ENCODE results near the gene CNPPD1. TPM values are rescaled to one million over a fixed set of nuclear protein-coding genes. Genes with fewer than 3 reads are reported as not detected.

The CNPPD1 gene
- total RNA-seq, 1 experiment from 2014 or later: 41.2 TPM

- DNase-seq (ENCODE audit: low read depth): peak; percentile 93
Measured at GRCh38 chr2:219160186-219161017, 16.3 kb downstream of the CNPPD1 start, which contains the start of gene NHEJ1. TSS of gene NHEJ1 (minus strand) at chr2:219160815. CDS start at chr2:219158362, 2,453 bp downstream.

- peak; percentile 26 for DNase-seq (ENCODE audit: low read depth)
Measured at GRCh38 chr2:219159771-219160185, 16.9 kb downstream of the CNPPD1 start.

DNA sequence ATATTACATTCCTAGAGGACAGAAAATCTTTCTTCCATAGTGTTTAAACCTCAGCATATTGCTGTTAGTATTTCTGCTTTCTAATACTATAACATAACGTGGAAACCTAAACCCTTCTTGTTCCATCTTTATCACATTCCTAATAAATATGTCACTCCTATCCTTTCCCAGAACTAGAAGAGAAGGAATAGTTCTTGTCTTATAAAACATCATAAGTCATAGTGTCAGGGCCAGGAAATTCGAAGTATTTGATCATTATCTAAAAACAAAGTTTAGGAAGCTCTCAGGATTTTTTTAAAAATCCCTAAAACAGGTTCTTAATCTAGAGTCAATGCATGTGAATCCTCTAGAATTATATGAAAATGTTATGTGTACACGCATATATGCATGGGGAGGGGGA lies 18.1 kb downstream of the CNPPD1 start:
- DNase-seq (ENCODE audit: low read depth): no peak

DNA sequence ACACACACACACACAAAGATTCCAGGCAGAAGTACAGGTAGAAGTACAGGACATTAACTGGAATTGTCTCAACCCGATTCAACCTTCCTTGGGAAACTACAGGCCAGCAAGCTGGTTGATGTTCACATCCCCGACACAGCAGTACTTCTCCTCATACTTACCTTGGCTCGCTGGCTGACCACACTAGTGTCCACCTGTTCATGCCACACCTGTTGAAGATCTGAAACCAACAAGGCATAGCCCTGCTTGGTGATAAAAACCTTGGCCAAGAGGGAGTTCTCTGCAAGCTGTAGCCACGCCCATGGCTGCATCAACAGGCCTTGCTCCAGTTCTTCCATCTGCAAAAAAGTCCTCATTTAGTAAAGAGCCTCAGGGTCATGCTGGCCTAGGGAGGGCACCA lies 18.7 kb downstream of the CNPPD1 start:
- no peak for DNase-seq (ENCODE audit: low read depth)

GRCh38 chr2:219157396-219157795 lies 19.3 kb downstream of the CNPPD1 start:
- no peak for DNase-seq (ENCODE audit: low read depth)

DNA sequence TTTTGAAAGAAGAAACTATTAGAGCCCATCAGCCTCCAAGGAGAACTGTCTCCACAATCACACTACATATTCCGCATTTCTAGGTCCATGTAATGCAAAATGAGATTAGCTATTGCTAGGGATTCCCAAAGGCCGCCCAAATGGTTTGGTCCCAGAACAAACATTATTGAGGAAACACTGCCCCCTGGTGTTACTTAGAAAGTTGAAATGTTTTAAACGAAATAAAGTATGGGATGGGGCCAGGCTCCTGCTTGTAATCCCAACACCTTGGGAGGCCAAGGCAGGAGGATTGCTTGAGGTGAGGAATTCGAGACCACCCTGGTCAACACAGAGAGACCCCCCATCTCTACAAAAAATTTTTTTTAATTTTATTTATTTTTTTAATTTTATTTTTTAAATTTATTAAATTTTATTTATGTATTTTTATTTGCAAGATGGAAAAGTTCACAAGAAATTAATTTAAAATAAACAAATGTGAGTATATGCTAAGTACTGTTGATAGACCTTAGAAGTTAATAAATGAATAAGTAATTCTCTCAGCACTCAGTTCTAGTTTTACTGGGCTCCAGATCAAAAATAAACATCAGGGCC lies 21.6 kb downstream of the CNPPD1 start:
- peak; percentile 74 for DNase-seq (ENCODE audit: low read depth)

DNA sequence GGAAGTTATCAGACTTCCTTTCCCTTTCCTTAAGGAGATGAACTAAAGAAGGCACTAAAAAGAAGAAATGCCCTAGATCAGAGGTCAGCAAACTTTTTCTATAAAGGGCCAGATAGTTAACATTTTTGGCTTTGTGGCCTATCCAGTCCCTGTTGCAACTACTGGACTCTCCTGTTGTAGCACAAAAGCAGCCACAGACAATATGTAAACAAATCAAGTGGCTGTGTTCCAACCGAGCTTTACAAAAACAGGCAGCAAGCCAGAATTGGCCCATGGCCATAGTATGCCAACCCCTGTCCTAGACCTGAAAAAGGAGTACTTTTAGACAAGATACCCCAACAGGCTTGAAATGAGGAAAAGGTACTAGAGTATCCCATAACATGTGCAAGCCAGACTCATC lies 27.1 kb downstream of the CNPPD1 start:
- DNase-seq (ENCODE audit: low read depth): no peak

DNA sequence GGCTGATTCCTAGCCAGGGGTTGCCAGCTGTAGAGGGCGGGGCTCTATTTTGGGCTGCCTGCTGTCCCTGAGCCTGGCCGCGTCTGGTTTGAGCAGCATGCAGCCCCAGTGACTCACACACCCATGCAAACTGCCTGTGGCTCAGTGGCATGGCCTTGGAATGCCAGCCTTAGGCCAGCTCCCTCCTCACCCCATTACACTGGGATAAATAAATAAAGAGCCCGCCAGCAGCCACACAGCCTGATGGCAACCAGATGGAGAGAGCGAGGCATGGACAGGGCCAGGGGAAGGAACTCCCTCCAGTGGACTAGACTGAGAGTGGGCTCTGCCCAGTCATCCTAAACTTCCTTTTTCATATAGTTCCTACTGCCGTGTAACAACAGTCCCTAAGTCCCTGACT lies 34.4 kb downstream of the CNPPD1 start:
- peak; percentile 99 for DNase-seq (ENCODE audit: low read depth)

DNA sequence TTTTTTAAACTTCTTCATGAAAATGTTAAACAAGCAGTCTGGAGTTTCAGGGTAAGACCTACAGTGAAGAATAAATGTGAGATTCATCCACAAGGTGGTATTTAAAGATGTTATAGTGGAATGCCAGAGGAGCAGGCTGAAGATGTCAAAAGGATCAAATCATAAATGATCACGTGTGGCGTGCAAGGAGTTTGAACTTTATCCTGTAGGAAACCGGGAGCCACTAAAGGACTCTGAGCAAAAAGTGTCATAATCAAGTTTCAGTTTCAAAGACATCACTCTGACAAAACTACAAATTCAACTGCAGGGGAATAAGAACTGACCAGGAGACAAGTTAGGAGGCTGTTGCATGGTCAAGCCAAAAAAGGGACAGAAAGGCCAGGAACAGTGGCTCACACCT lies 36.0 kb downstream of the CNPPD1 start:
- no peak for DNase-seq (ENCODE audit: low read depth)

- DNase-seq (ENCODE audit: low read depth): peak; percentile 19
Measured at GRCh38 chr2:219133976-219134375, 42.7 kb downstream of the CNPPD1 start.

DNA sequence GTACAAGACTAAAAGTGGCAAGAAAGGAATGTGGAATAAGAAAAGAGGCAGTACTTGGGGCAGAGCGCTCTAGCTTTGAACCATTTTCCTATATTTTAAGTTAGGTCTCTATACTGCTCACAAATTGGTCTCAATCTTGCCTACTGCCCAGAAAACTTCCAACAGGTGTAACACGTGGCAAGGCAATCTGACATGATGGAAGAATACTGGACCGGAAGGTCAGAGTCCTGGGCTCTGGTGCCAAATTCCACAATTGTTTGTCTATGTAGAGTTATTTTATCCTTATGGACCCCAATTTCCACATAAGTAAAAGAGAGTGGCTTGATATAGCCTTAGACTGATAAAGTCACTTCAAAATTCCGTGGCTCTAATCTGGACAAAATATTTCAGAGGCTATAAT lies 45.0 kb downstream of the CNPPD1 start:
- no peak for DNase-seq (ENCODE audit: low read depth)

DNA sequence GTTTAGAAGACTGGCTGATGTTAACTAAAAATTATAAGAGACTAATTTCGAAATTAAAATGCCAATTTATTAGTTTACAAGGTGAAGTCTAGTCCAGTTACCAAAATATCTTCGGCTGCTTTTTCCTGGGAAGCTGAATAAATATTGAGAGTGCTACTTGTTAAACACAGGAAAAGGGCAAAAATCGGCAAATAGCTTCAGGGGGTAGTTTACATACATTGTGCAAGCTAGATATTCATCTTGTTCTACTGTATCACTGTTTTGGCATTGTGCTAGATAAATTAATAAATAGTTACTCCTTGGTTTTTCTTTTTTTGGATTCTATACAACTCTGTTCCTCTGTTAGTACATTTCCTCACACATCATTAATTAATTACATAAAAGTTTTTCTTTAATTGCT lies 45.4 kb downstream of the CNPPD1 start:
- DNase-seq (ENCODE audit: low read depth): no peak

DNA sequence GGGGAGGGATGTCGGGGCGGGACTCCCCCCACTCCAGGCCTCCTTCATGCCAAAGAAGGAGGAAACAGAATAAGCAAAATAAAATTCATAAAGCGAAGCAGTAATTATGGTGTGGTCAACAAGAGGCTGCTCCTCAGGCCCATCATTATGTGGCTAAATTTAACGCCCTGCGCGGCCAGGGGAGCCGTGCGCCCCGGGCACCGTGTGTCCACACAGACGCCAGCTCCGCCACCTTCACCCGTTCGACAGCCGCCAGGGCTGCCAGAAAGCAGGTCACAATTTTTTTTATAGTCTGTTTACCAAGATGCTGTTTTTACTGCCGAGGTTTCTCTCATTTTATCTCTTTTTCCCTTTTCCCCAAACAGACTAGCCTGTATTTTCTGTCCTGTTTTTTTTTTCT lies 47.1 kb downstream of the CNPPD1 start:
- DNase-seq (ENCODE audit: low read depth): no peak

DNA sequence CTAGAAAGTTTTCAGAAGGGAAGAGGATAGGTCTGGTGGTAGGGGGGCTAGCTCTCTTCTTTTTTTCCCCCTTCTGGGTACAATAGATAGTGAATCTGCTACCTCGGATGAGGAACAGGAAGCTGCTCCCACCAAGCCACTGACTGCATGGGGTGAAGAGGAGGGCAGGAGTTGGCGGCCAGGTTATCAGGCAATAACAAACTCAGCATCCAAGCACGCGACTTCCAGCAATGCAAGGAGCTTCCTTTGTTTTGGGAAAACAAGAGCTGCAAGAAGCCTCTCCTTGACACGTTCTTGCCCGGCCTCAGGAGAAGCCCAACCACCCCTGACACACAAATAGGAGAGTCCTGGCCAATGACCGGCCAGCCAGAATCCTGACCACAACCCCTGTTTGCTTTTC lies 48.3 kb downstream of the CNPPD1 start:
- DNase-seq (ENCODE audit: low read depth): no peak

- DNase-seq (ENCODE audit: low read depth): no peak
Measured at GRCh38 chr2:219127037-219127635, 49.6 kb downstream of the CNPPD1 start.

DNA sequence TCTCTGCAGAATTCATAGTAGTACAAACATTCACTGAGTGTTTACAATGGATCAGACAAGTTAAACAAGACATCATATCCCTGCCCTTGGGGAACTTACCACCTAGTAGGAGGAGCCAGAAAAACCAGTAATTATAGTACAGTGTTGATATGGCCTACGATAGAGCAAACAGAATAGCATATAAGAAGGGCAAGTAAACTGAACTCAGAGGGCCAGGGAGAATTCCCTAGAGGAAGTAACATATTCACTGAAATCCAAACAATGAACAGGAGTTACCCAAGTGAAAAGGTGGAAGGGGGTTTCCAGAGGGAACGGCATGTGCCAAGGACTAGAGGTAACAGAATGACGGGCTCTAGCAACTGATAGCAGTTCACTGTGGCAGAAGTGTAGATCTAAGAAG lies 50.2 kb downstream of the CNPPD1 start:
- DNase-seq (ENCODE audit: low read depth): no peak

- peak; percentile 59 for DNase-seq (ENCODE audit: low read depth)
Measured at GRCh38 chr2:219125886-219126270, 50.8 kb downstream of the CNPPD1 start.

DNA sequence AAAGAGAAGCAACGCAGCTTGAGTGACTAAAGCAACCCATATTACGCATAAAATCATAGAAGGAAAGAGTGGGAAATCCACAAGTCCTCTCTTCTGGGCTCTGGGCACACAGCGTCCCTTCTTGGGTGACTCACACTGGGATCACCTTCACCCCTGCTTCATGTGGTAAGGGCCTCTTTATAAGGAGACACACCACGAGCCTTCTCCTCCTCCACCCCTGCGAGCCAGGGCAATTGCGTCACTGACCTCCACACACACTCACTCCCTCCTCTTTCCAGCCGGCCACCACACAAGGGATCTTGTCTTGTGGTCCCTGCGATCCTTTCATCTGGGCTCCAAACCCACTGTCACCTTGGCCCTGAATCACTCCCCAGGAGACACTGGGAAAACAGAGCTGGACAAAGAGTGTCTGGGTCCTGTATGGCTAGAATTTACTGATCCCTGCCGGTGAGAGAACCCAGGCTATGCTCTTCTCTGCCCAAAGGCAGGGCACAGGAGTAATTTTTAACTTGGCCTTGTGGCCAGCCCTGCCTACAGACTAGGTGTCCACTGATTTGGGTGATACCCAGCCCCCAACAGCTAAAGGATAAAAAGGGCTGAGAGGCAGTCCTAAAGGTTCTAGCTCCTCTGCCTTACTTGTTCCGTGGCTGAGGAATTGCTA lies 51.4 kb downstream of the CNPPD1 start:
- peak; percentile 99 for DNase-seq (ENCODE audit: low read depth)

GRCh38 chr2:219124381-219125110 lies 52.2 kb downstream of the CNPPD1 start:
- DNase-seq (ENCODE audit: low read depth): peak; percentile 50

GRCh38 chr2:219123356-219124135 lies 53.2 kb downstream of the CNPPD1 start:
- no peak for DNase-seq (ENCODE audit: low read depth)

Measured in RPMI7951 (cell line).